NB4 (cell line): ENCODE measurements around the gene MCAM.

Source experiments
- POLR2A ChIP-seq: IDR thresholded peaks from 2 replicates; pipeline ENCODE4 v1.6.1; 2011; ENCODE audit warnings: mild to moderate bottlenecking; ENCODE audit not compliant: insufficient read length; ENCODE audit errors: extremely low read depth
- TF ChIP-seq, protein P1 (sequence below): IDR thresholded peaks from one replicate; pipeline ENCODE4 v1.5.1; 2012; ENCODE audit warnings: low read depth, low read length

DNA sequence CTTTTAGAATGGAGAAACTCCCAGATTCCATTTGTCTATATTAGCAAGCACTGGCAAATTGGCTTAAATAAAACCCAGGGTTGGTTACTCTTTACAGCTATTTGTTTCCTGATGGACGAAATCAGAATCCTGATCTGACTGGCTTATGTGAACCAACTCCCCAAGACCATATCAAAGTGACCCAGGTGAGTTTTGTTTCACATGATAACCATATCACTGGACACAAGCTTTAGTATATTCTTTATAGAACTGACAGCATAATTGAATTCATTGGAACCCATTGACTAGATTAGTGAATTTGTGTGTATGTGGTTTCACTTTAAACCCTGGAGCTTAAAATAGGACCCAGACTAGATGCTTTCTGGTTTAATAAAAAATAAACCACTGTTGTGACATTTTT is 39.3 kb downstream of the MCAM start:
- no peak for TF ChIP-seq POLR2A
- TF ChIP-seq, protein P1, sequence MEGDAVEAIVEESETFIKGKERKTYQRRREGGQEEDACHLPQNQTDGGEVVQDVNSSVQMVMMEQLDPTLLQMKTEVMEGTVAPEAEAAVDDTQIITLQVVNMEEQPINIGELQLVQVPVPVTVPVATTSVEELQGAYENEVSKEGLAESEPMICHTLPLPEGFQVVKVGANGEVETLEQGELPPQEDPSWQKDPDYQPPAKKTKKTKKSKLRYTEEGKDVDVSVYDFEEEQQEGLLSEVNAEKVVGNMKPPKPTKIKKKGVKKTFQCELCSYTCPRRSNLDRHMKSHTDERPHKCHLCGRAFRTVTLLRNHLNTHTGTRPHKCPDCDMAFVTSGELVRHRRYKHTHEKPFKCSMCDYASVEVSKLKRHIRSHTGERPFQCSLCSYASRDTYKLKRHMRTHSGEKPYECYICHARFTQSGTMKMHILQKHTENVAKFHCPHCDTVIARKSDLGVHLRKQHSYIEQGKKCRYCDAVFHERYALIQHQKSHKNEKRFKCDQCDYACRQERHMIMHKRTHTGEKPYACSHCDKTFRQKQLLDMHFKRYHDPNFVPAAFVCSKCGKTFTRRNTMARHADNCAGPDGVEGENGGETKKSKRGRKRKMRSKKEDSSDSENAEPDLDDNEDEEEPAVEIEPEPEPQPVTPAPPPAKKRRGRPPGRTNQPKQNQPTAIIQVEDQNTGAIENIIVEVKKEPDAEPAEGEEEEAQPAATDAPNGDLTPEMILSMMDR, result no peak
